Glutamatergic neuron (in vitro differentiated cells): Measurements from ENCODE around the gene TICAM2. TPM values are rescaled to one million over a fixed set of nuclear protein-coding genes. Genes with fewer than 3 reads are reported as not detected.

Source experiments
- DNase-seq: peaks from one replicate; pipeline ENCODE4 v3.0.0; 2022
- H3K27ac Mint-ChIP-seq: one replicate; pipeline ENCODE4 v1.8.0; 2020; ENCODE audit warnings: mild to moderate bottlenecking, mixed read lengths, inconsistent platforms; ENCODE audit not compliant: unreplicated experiment
- H3K27me3 Mint-ChIP-seq: one replicate; pipeline ENCODE4 v1.8.0; 2020; ENCODE audit warnings: mild to moderate bottlenecking, moderate library complexity, mixed read lengths, inconsistent platforms; ENCODE audit not compliant: unreplicated experiment
- H3K36me3 Mint-ChIP-seq: one replicate; pipeline ENCODE4 v1.8.0; 2020; ENCODE audit warnings: mild to moderate bottlenecking, mixed read lengths, inconsistent platforms; ENCODE audit not compliant: unreplicated experiment
- H3K4me1 Mint-ChIP-seq: one replicate; pipeline ENCODE4 v1.8.0; 2020; ENCODE audit warnings: mild to moderate bottlenecking, low read depth, mixed read lengths, inconsistent platforms; ENCODE audit not compliant: unreplicated experiment
- H3K4me3 Mint-ChIP-seq: one replicate; pipeline ENCODE4 v1.8.0; 2020; ENCODE audit warnings: mild to moderate bottlenecking, mixed read lengths, inconsistent platforms; ENCODE audit not compliant: unreplicated experiment
- H3K9me3 Mint-ChIP-seq: one replicate; pipeline ENCODE4 v1.8.0; 2020; ENCODE audit warnings: mild to moderate bottlenecking, moderate library complexity, mixed read lengths, inconsistent platforms; ENCODE audit not compliant: unreplicated experiment
- CTCF ChIP-seq: fragments of 200-600 bp; sonication (generic); IDR thresholded peaks from one replicate; pipeline ENCODE4 v1.5.0; 2021; ENCODE audit not compliant: partially characterized antibody, unreplicated experiment
- total RNA-seq: library from RNA; stranded (reverse); fragmentation: NEBNext Ultra II Directional; extraction: Animal tissue kit (Norgen Biotek cat#: 25700); gene quantifications from one replicate; pipeline ENCODE4 v1.2.1, GENCODE V29; 2021; ENCODE audit not compliant: unreplicated experiment

Gene TICAM2
- total RNA-seq, 1 donor from 2014 or later, result 0.42 TPM

DNA sequence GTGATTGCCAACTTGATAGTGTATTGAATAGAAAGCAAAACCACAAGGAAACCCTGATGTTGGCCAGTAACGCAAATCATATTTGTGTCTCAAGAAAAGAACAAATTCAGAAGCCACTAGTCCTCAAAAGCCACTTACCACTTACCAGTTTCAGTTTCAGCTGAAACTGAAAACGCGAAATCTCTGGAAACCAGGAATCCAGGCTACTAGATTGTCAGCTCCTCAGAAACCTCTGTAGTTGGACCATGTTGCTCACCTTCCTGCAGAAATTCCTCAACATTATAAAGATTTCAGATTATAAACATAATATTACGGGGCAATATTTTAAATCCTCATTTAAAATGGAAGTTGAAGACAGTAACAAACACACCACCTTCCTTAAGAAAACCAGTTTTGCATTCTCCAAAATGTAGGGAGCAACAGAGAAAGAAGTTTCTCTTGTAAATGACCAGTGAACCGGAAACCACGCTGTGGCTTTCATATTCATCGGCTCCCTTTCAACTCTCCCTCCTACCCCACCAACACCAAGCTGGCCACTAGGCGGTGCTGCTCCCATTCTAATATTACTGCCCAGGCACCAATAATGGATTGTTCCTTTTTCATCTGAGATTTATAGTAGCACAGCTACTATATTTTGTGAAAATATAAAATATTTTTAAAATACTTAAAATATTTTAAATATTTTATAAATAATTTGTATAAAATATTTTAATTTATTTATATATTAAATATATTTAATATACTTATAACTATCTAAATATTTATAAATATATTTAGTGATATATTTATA lies 32.3 kb upstream of the TICAM2 start:
- Mint-ChIP-seq H3K4me3 (no peak overlapping the region), H3K4me1 (peaks cover 22% of the 10 kb centered on the region), H3K9me3 (peaks cover under 1% of the 10 kb centered on the region), H3K27me3 (no peaks in the 10 kb centered on the region), H3K27ac (no peak overlapping the region), H3K36me3 (no peaks in the 10 kb centered on the region)
- DNase-seq, result peak; percentile 91
- peak; percentile 83 for TF ChIP-seq CTCF

DNA sequence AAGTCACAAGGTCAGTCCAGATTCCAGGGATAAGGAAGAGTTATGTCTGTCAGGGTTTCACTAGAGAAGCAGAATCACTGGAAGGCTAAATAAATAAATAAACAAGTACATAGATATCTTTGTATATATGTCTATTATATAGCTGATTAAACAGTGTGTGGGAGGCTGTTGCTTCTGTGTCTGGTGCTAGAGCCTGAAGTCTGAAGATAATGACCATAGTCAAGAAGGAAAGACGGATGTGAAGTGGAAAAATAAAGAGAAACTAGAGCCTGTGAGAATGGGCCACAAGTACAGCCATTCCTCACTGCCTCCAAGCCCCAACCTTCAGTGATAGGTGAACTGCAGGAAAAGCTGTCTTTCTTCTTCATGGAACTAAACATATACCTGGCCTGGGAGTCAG lies 27.6 kb upstream of the TICAM2 start:
- no peaks in the 10 kb centered on the region for H3K36me3 Mint-ChIP-seq
- no peak overlapping the region for H3K27ac Mint-ChIP-seq
- peaks cover 5% of the 10 kb centered on the region for H3K27me3 Mint-ChIP-seq
- H3K4me1 Mint-ChIP-seq, result peaks cover 6% of the 10 kb centered on the region
- no peak for TF ChIP-seq CTCF
- peaks cover 3% of the 10 kb centered on the region for H3K9me3 Mint-ChIP-seq
- H3K4me3 Mint-ChIP-seq, result no peak overlapping the region
- DNase-seq, result no peak

DNA sequence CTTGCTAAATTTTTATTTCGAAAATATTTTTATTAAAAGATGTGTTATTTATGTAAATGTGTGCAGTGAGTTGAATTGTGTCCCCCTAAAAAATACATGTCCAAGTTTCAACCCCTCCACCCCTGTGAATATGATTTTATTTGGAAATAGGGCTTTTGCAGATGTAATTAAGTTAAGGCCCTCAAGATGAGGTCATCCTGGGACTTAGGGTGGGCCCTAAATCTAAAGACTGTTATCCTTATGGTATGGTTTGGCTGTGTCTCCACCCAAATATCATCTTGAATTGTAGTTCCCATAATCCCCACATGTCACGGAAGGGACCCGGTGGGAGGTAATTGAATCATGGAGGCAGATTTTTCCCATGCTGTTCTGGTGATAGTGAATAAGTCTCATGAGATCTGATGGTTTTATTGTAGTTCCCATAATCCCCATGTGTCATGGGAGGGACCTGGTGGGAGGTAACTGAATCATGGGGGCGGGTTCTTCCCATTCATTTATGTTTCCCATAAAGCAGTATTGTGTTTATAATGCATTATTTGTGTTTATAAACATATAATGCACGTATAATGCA lies 25.1 kb upstream of the TICAM2 start:
- Mint-ChIP-seq H3K27ac (peak overlapping the region; percentile 73), H3K27me3 (peaks cover 5% of the 10 kb centered on the region), H3K9me3 (peaks cover 3% of the 10 kb centered on the region), H3K4me3 (peak overlapping the region; percentile 60), H3K4me1 (peaks cover 6% of the 10 kb centered on the region), H3K36me3 (no peaks in the 10 kb centered on the region)
- peak; percentile 18 for TF ChIP-seq CTCF
- no peak for DNase-seq

DNA sequence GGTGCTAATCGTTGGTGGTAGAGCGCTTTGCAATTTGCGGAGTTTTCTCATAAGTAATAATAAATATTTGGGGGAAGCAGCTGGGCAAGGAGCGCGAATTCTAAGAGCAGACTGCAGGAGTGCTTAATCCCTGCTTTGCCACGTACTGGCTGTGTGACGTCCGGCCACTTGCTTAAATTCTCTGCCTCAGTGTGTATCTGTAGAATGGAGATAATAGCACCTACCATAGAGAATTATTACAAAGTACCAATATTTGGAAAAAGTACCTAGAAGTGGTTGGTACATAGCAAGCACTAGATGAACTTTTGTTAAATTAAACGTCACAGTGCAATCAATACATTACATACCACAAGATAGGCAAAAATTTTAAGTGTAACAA lies 24.2 kb upstream of the TICAM2 start:
- peak overlapping the region; percentile 93 for H3K27ac Mint-ChIP-seq
- peaks cover 5% of the 10 kb centered on the region for H3K27me3 Mint-ChIP-seq
- TF ChIP-seq CTCF, result no peak
- H3K36me3 Mint-ChIP-seq, result no peaks in the 10 kb centered on the region
- no peak for DNase-seq
- peaks cover 3% of the 10 kb centered on the region for H3K9me3 Mint-ChIP-seq
- peak overlapping the region; percentile 97 for H3K4me3 Mint-ChIP-seq
- peaks cover 6% of the 10 kb centered on the region for H3K4me1 Mint-ChIP-seq

DNA sequence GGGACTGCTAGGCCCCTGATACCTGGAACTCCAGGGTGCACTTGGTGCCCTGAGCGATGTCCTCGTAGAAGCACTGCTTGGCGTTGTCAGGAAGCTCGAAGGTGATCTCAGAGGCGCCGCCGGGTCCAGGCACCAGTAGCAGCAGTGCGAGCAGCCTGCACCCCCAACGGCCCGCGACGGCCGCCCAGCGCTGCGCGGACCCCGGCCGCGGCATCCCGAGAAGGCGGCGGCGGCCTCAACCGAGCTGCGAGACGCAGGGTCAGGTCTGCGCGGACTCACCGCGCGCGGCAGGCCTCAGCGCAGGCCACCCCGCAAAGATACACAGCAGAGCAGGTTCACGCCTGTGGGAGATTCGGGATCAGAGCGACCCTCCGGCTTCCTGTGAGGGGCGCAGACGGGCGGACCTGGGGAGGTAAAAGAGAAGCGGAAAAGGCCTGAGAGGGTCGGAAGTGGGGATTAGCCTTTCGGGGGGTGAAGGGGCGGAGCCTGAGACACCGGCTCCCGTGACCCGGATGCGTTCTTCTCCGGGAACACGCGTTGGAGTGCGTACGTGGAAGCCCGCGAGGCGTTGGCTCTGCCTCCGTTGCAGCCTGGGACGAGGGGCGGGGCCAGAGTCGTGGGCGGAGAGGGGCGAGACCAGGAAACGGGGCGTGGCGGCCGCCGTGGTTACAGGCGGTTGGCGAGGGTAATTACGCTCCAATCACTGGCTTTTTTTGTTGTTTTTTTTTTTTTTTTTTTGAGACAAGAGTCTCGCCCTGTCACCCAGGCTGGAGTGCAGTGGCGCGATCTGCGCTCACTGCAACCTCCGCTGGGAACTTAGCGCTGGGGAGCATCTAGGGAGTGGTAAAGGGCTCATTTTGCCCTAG lies 23.5 kb upstream of the TICAM2 start, which contains the start of gene TMED7:
Gene TMED7, minus strand, starts transcription at position 458 of the 866 bp plus-strand sequence. Its CDS starts 244 bp downstream, at position 214.
- peaks cover 6% of the 10 kb centered on the region for H3K4me1 Mint-ChIP-seq
- H3K27ac Mint-ChIP-seq, result peak within 1 kb of the TSS; percentile 93
- no peak for TF ChIP-seq CTCF
- peak; percentile 99 for DNase-seq
- peak within 1 kb of the TSS; percentile 97 for H3K4me3 Mint-ChIP-seq
- H3K9me3 Mint-ChIP-seq, result peaks cover 3% of the 10 kb centered on the region
- peaks cover 5% of the 10 kb centered on the region for H3K27me3 Mint-ChIP-seq
- no peaks in the 10 kb centered on the region for H3K36me3 Mint-ChIP-seq
